Ovary (tissue), 3 donors: ENCODE data around the gene PARD3.

Experiments used
- CTCF ChIP-seq, 3 donors: fragments of 450-650 bp in 2 of 3; fragments of 200-600 bp in 1 of 3; IDR thresholded peaks; one replicate each; pipeline versions ENCODE4 v1.5.1 to v1.8.0; 2016 to 2022; ENCODE audit warnings: antibody characterized with exemption in 3 of 3, mild to moderate bottlenecking in 1 of 3
- EP300 ChIP-seq: sonication (generic); formaldehyde crosslinking; IDR thresholded peaks from one replicate; pipeline ENCODE4 v1.6.1; 2017; ENCODE audit warnings: antibody characterized with exemption
- POLR2A ChIP-seq: fragments of 450-650 bp; IDR thresholded peaks from one replicate; pipeline ENCODE4 v1.6.1; 2017; ENCODE audit warnings: antibody characterized with exemption, mild to moderate bottlenecking, moderate library complexity
- donor health status: DM: no; HTN: no; CAD: no.

GRCh38 chr10:34454590-34455261, 360.4 kb downstream of the PARD3 start:
- TF ChIP-seq CTCF (IDR thresholded peaks at IDR 0.05) (no peak), POLR2A (no peak), EP300 (no peak)
